ENCODE results near the gene NDUFS2.

Gene NDUFS2

GRCh38 chr1:161177112-161177935 lies 24.8 kb upstream of the NDUFS2 start, which contains the start of gene B4GALT3:
TSS of gene B4GALT3 (minus strand) at chr1:161177507. CDS start at chr1:161176060, 1,447 bp downstream.
- TF ChIP-seq CTCF (IDR thresholded peaks at IDR 0.05; ENCODE audit: insufficient read depth, low read length, poor library complexity, severe bottlenecking): no peak
- Histone ChIP-seq H3K4me3 (replicated peaks; ENCODE audit: low read depth, low read length) (peak within 1 kb of the TSS; percentile 77), H3K27me3 (replicated peaks; ENCODE audit: control insufficient read depth, insufficient read depth, low read length) (no peaks in the 10 kb centered on the region), H3K36me3 (ENCODE audit: control insufficient read depth, insufficient read depth, low read length) (peaks cover 18% of the 10 kb centered on the region)
- peak; percentile 90 for DNase-seq (ENCODE audit: extremely low read depth, insufficient read length)

GRCh38 chr1:161177936-161178244 lies 24.3 kb upstream of the NDUFS2 start:
- DNase-seq (ENCODE audit: extremely low read depth, insufficient read length): no peak
- H3K27me3 ChIP-seq (replicated peaks; ENCODE audit: control insufficient read depth, insufficient read depth, low read length): no peaks in the 10 kb centered on the region
- H3K4me3 ChIP-seq (replicated peaks; ENCODE audit: low read depth, low read length): no peak overlapping the region
- H3K36me3 ChIP-seq (ENCODE audit: control insufficient read depth, insufficient read depth, low read length): peaks cover 15% of the 10 kb centered on the region
- no peak for TF ChIP-seq CTCF (IDR thresholded peaks at IDR 0.05; ENCODE audit: insufficient read depth, low read length, poor library complexity, severe bottlenecking)

- Histone ChIP-seq H3K36me3 (ENCODE audit: control insufficient read depth, insufficient read depth, low read length) (peaks cover 4% of the 10 kb centered on the region; the same call in 1 of the 2 replicates), H3K4me3 (replicated peaks; ENCODE audit: low read depth, low read length) (no peak overlapping the region), H3K27me3 (replicated peaks; ENCODE audit: control insufficient read depth, insufficient read depth, low read length) (no peaks in the 10 kb centered on the region)
- no peak for TF ChIP-seq CTCF (IDR thresholded peaks at IDR 0.05; ENCODE audit: insufficient read depth, low read length, poor library complexity, severe bottlenecking)
- no peak for DNase-seq (ENCODE audit: extremely low read depth, insufficient read length)
These were observed 22.5 kb upstream of the NDUFS2 start for GRCh38 chr1:161179698-161180097.

- no peak overlapping the region for H3K4me3 ChIP-seq (replicated peaks; ENCODE audit: low read depth, low read length)
- peak; percentile 49 for TF ChIP-seq CTCF (IDR thresholded peaks at IDR 0.05; ENCODE audit: insufficient read depth, low read length, poor library complexity, severe bottlenecking)
- no peaks in the 10 kb centered on the region for H3K36me3 ChIP-seq (ENCODE audit: control insufficient read depth, insufficient read depth, low read length)
- DNase-seq (ENCODE audit: extremely low read depth, insufficient read length): no peak
- H3K27me3 ChIP-seq (replicated peaks; ENCODE audit: control insufficient read depth, insufficient read depth, low read length): no peaks in the 10 kb centered on the region
These were observed 21.5 kb upstream of the NDUFS2 start for GRCh38 chr1:161180639-161181038.

GRCh38 chr1:161182214-161182613 lies 20.0 kb upstream of the NDUFS2 start:
- no peak overlapping the region for H3K4me3 ChIP-seq (replicated peaks; ENCODE audit: low read depth, low read length)
- H3K36me3 ChIP-seq (ENCODE audit: control insufficient read depth, insufficient read depth, low read length): no peaks in the 10 kb centered on the region
- TF ChIP-seq CTCF (IDR thresholded peaks at IDR 0.05; ENCODE audit: insufficient read depth, low read length, poor library complexity, severe bottlenecking): no peak
- DNase-seq (ENCODE audit: extremely low read depth, insufficient read length): peak; percentile 48
- no peaks in the 10 kb centered on the region for H3K27me3 ChIP-seq (replicated peaks; ENCODE audit: control insufficient read depth, insufficient read depth, low read length)

All from GM06990 (cell line).